Astrocyte (in vitro differentiated cells and primary cell): ENCODE results near the gene SAAL1.

ENCODE experiments used
- EZH2 ChIP-seq: IDR thresholded peaks from 2 replicates; pipeline ENCODE4 v1.6.1; 2012; ENCODE audit warnings: mild to moderate bottlenecking, low read length, inconsistent platforms; ENCODE audit not compliant: insufficient read depth
- TF ChIP-seq, protein P1 (sequence below): IDR thresholded peaks from 2 replicates; pipeline ENCODE4 v1.5.1; 2011; ENCODE audit warnings: low read depth, mild to moderate bottlenecking, inconsistent platforms, low read length, moderate library complexity; ENCODE audit not compliant: insufficient read depth

DNA sequence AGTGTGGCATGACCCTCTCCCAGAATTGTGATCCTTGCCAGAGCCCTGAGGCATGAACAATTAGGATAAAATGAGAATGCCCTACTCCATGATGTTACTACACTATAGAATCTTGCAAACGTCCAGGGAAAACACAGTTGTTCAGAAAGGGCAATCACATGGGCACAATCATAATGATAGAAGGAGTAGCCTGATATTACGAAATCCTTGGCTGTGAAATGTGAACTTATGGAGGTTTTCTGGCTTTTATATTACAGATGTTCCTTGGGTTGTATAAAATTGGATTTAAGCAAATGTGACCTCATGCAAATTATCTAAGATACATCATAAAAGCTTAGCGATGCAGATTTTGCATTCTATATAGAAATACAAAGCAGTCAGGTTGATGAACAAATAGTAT is 30.4 kb downstream of the SAAL1 start:
- TF ChIP-seq EZH2, result no peak
- TF ChIP-seq, protein P1, sequence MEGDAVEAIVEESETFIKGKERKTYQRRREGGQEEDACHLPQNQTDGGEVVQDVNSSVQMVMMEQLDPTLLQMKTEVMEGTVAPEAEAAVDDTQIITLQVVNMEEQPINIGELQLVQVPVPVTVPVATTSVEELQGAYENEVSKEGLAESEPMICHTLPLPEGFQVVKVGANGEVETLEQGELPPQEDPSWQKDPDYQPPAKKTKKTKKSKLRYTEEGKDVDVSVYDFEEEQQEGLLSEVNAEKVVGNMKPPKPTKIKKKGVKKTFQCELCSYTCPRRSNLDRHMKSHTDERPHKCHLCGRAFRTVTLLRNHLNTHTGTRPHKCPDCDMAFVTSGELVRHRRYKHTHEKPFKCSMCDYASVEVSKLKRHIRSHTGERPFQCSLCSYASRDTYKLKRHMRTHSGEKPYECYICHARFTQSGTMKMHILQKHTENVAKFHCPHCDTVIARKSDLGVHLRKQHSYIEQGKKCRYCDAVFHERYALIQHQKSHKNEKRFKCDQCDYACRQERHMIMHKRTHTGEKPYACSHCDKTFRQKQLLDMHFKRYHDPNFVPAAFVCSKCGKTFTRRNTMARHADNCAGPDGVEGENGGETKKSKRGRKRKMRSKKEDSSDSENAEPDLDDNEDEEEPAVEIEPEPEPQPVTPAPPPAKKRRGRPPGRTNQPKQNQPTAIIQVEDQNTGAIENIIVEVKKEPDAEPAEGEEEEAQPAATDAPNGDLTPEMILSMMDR, result no peak
